ENCODE measurements around the gene GOLIM4.
A peak's percentile ranks its signal among the peaks of the same experiment; 100 is the strongest.
"Not testable (repeated sequence)": the region's sequence is repeated elsewhere in the genome, so short reads cannot be mapped to it uniquely, and the experiment has no call there.

The GOLIM4 gene

GRCh38 chr3:168095611-168096209 lies at the start of gene GOLIM4:
TSS of gene GOLIM4 (minus strand) at chr3:168095924. CDS start at chr3:168095285, 639 bp downstream.
- DNase-seq: peak; percentile 55

- DNase-seq: no peak
Measured at GRCh38 chr3:168141405-168141998, 45.8 kb upstream of the GOLIM4 start.

GRCh38 chr3:168139947-168140346 lies 44.2 kb upstream of the GOLIM4 start:
- DNase-seq: no peak

GRCh38 chr3:168138421-168138820 lies 42.7 kb upstream of the GOLIM4 start:
- DNase-seq: no peak

- no peak for DNase-seq
Measured at GRCh38 chr3:168134931-168135330, 39.2 kb upstream of the GOLIM4 start.

- not testable (repeated sequence) for DNase-seq
Measured at GRCh38 chr3:168130250-168130649, 34.5 kb upstream of the GOLIM4 start.

GRCh38 chr3:168128463-168128862 lies 32.7 kb upstream of the GOLIM4 start:
- DNase-seq: not testable (repeated sequence)

GRCh38 chr3:168127466-168127865 lies 31.7 kb upstream of the GOLIM4 start:
- no peak for DNase-seq

GRCh38 chr3:168124791-168125190 lies 29.1 kb upstream of the GOLIM4 start:
- DNase-seq: no peak

GRCh38 chr3:168124291-168124690 lies 28.6 kb upstream of the GOLIM4 start:
- DNase-seq: no peak

- DNase-seq: no peak
Measured at GRCh38 chr3:168123201-168124176, 27.8 kb upstream of the GOLIM4 start.

- no peak for DNase-seq
Measured at GRCh38 chr3:168121184-168122017, 25.7 kb upstream of the GOLIM4 start.

- no peak for DNase-seq
Measured at GRCh38 chr3:168117853-168118313, 22.2 kb upstream of the GOLIM4 start.

GRCh38 chr3:168117059-168117458 lies 21.3 kb upstream of the GOLIM4 start:
- DNase-seq: no peak

- no peak for DNase-seq
Measured at GRCh38 chr3:168116279-168116678, 20.6 kb upstream of the GOLIM4 start.

- no peak for DNase-seq
Measured at GRCh38 chr3:168113848-168114247, 18.1 kb upstream of the GOLIM4 start.

- DNase-seq: no peak
Measured at GRCh38 chr3:168112894-168113293, 17.2 kb upstream of the GOLIM4 start.

- DNase-seq: no peak
Measured at GRCh38 chr3:168104361-168104760, 8.6 kb upstream of the GOLIM4 start.

- no peak for DNase-seq
Measured at GRCh38 chr3:168102735-168103410, 7.1 kb upstream of the GOLIM4 start.

- no peak for DNase-seq
Measured at GRCh38 chr3:168100777-168101492, 5.2 kb upstream of the GOLIM4 start.

GRCh38 chr3:168097381-168097780 lies 1.7 kb upstream of the GOLIM4 start:
- no peak for DNase-seq
